ENCODE results near the gene CSF2.

DNA sequence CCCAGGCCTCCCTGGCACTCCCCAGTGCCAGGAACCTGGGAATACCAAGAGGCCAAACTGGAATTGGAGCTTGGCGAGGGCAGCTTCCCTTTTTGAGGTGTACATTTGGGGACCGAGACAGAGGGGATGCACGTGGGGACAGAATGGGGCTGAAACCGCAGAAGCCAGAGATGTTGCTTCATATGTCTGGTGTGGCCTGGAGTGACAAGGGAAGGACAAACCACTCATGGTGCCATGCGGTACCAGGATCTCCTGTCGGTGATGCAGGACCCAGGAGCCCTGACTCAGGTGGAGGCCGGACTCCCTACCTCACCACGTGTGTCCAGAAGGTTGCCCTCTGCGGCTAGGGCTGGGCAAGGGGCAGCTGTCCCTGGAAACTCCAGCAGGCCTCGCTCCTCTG, 4.0 kb upstream of the CSF2 start:
- TF ChIP-seq, protein P1, sequence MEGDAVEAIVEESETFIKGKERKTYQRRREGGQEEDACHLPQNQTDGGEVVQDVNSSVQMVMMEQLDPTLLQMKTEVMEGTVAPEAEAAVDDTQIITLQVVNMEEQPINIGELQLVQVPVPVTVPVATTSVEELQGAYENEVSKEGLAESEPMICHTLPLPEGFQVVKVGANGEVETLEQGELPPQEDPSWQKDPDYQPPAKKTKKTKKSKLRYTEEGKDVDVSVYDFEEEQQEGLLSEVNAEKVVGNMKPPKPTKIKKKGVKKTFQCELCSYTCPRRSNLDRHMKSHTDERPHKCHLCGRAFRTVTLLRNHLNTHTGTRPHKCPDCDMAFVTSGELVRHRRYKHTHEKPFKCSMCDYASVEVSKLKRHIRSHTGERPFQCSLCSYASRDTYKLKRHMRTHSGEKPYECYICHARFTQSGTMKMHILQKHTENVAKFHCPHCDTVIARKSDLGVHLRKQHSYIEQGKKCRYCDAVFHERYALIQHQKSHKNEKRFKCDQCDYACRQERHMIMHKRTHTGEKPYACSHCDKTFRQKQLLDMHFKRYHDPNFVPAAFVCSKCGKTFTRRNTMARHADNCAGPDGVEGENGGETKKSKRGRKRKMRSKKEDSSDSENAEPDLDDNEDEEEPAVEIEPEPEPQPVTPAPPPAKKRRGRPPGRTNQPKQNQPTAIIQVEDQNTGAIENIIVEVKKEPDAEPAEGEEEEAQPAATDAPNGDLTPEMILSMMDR (IDR thresholded peaks at IDR 0.05): no peak
- no peak for TF ChIP-seq EZH2 (IDR thresholded peaks at IDR 0.05; ENCODE audit: borderline replicate concordance, insufficient read depth, low read depth, low read length, poor library complexity, severe bottlenecking)

Data from B cell (primary cell).